ENCODE results near the gene TMEM184A.

Gene TMEM184A

GRCh38 chr7:1549357-1550004 is 6.5 kb downstream of the TMEM184A start:
- DNase-seq = no peak

GRCh38 chr7:1548944-1549343 is 7.1 kb downstream of the TMEM184A start:
- DNase-seq = no peak

GRCh38 chr7:1548438-1548831 is 7.6 kb downstream of the TMEM184A start:
- DNase-seq = no peak

GRCh38 chr7:1547777-1548437 is 8.1 kb downstream of the TMEM184A start:
- DNase-seq = no peak

- no peak for DNase-seq
These were observed 8.9 kb downstream of the TMEM184A start for GRCh38 chr7:1546909-1547776.

GRCh38 chr7:1546274-1546908 is 9.6 kb downstream of the TMEM184A start:
- DNase-seq = no peak

- no peak for DNase-seq
These were observed 10.4 kb downstream of the TMEM184A start for GRCh38 chr7:1545417-1546246.

GRCh38 chr7:1544896-1545416 is 11.0 kb downstream of the TMEM184A start:
- DNase-seq = no peak

- DNase-seq = no peak
These were observed 11.7 kb downstream of the TMEM184A start for GRCh38 chr7:1544178-1544895.

- DNase-seq = no peak
These were observed 12.2 kb downstream of the TMEM184A start for GRCh38 chr7:1543826-1544177.

- no peak for DNase-seq
These were observed 12.9 kb downstream of the TMEM184A start for GRCh38 chr7:1542841-1543747.

GRCh38 chr7:1542329-1542728 is 13.7 kb downstream of the TMEM184A start:
- no peak for DNase-seq

GRCh38 chr7:1541431-1542162 is 14.4 kb downstream of the TMEM184A start:
- no peak for DNase-seq

GRCh38 chr7:1540776-1541271 is 15.2 kb downstream of the TMEM184A start:
- DNase-seq = no peak

- DNase-seq = no peak
These were observed 15.9 kb downstream of the TMEM184A start for GRCh38 chr7:1539882-1540775.

GRCh38 chr7:1539181-1539881 is 16.7 kb downstream of the TMEM184A start:
- DNase-seq = no peak

GRCh38 chr7:1538544-1539180 is 17.3 kb downstream of the TMEM184A start:
- no peak for DNase-seq
